AG04450 (cell line): Measurements from ENCODE around the gene FGGY. TPM values are rescaled to one million over a fixed set of nuclear protein-coding genes. Genes with fewer than 3 reads are reported as not detected.

Experiments used
- CTCF ChIA-PET: fragments of 300-600, 350-600 bp; formaldehyde crosslinking; extraction: SDS; loops from one replicate; lab custom pipeline; 2022; ENCODE audit warnings: antibody characterized with exemption, inconsistent platforms; lab: Charles Lee
- POLR2A ChIA-PET: fragments of 350-600 bp; formaldehyde crosslinking; extraction: SDS; loops from one replicate; lab custom pipeline; 2021; ENCODE audit warnings: antibody characterized with exemption, inconsistent platforms; lab: Yijun Ruan, JAX
- DNase-seq: peaks from one replicate; pipeline ENCODE4 v3.0.0-alpha.2; 2011; ENCODE audit warnings: low read depth, low spot score
- H3K27ac ChIP-seq: one replicate; pipeline ENCODE4 v1.5.1; 2012; ENCODE audit warnings: low read depth, low read length, control low read depth
- H3K27me3 ChIP-seq: one replicate; pipeline ENCODE4 v1.6.0; 2012; ENCODE audit warnings: low read length; ENCODE audit not compliant: control insufficient read depth, insufficient read depth
- H3K4me3 ChIP-seq: 2 replicates; pipeline ENCODE4 v1.5.1; 2011; ENCODE audit warnings: mild to moderate bottlenecking, low read depth, low read length, control low read depth
- H3K9me3 ChIP-seq: 2 replicates; pipeline ENCODE4 v1.5.1; 2012; ENCODE audit warnings: low read length; ENCODE audit not compliant: control insufficient read depth, insufficient read depth
- CTCF ChIP-seq: IDR thresholded peaks from 2 replicates; pipeline ENCODE4 v1.5.1; 2011; ENCODE audit warnings: low read depth, low read length, control low read depth, inconsistent platforms
- polyA plus RNA-seq: library from polyadenylated mRNA; depleted of rRNA; stranded (reverse); fragments of >200 nt; gene quantifications from 2 replicates; pipeline ENCODE4 v1.2.3, GENCODE V29; 2011

The FGGY gene
- polyA plus RNA-seq, 1 experiment: 11.8 TPM

DNA sequence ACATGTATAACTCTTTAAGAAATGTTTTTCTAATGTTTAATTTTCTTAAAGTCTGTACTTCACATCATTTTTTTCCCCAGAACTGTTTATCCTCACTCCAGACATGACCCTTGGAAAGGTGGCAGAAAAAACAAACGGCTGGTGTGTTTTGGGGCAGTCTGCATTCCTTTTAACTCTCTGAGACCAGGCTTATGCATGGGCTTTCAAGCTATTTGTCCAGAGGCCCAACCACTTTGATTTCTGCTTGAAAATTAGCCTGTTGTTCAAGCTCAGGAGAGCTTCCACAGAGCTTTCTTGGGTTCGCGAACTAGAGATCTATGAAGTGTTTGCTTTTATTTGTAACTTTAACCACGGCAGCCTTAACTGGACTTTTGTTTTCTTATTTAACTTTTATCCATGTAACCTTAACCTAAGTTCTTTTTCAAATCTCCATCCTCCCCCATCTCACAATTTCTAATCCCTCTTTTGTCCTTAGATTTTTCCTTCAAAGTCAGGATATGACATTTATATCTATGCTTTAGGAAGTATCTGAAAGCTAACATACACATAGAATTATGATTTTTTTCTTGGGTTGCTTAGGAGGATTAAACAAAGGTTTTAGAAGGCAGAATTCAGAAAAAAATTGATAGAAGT, 111.8 kb downstream of the FGGY start:
- H3K4me3 ChIP-seq: no peak overlapping the region
- H3K27me3 ChIP-seq: no peaks in the 10 kb centered on the region
- no peak for DNase-seq
- TF ChIP-seq CTCF: no peak
- POLR2A ChIA-PET: no interaction called here
- no peak overlapping the region for H3K27ac ChIP-seq
- CTCF ChIA-PET: interaction anchor here (1.3 kb wide), 1 partner anchor 290 kb away, joined by 3 read pairs; no protein-coding TSS in a partner anchor
- peaks cover 3% of the 10 kb centered on the region; the same call in 1 of the 2 replicates for H3K9me3 ChIP-seq

DNA sequence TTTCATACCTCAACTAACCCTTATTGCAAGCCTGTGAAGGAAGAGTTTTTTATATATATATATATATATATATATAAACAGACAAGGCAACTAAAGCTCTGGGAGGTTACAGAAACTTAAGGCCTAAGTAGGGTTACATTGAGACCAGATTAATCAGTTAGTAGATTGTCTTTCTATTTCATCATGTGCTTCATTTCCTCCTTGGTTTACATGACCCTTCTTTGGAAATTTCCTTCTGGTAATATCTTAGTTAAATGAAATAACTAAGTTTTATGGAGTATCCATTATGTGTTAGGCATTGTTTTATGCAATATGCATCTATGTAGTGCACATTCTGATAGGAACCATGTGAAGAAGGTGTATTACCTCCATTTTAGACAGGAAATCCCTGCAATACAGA, 112.7 kb downstream of the FGGY start:
- Histone ChIP-seq H3K27me3 (no peaks in the 10 kb centered on the region), H3K9me3 (peaks cover 3% of the 10 kb centered on the region; the same call in 1 of the 2 replicates), H3K4me3 (no peak overlapping the region), H3K27ac (no peak overlapping the region)
- TF ChIP-seq CTCF: no peak
- no peak for DNase-seq
- POLR2A ChIA-PET: no interaction called here
- CTCF ChIA-PET: no interaction called here

DNA sequence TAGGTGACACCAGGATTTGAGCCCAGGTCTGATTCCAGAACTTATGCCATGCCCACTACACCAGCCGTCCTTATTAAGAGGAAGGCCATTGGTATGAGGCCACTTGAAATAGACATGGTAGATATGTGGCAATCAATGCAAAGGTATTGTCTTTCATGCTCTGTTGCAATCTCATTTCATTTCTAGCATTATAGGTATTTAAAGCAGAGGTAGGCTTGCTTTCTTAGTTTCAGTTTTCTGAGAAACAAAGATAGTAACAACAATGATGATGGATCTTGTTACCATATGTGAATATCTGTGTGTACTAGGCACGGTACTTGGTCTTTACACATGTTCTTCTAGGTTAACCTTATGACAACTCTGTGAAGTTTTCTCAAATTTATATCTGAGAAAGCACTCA, 113.1 kb downstream of the FGGY start:
- Histone ChIP-seq H3K27ac (no peak overlapping the region), H3K27me3 (no peaks in the 10 kb centered on the region), H3K9me3 (peaks cover 3% of the 10 kb centered on the region; the same call in 1 of the 2 replicates), H3K4me3 (no peak overlapping the region)
- no peak for DNase-seq
- TF ChIP-seq CTCF: no peak
- ChIA-PET POLR2A (no interaction called here), CTCF (no interaction called here)

GRCh38 chr1:59410457-59410856, 113.6 kb downstream of the FGGY start:
- POLR2A ChIA-PET: no interaction called here
- Histone ChIP-seq H3K27ac (no peak overlapping the region), H3K9me3 (peaks cover 3% of the 10 kb centered on the region; the same call in 1 of the 2 replicates), H3K4me3 (no peak overlapping the region), H3K27me3 (no peaks in the 10 kb centered on the region)
- CTCF ChIA-PET: no interaction called here
- TF ChIP-seq CTCF: no peak
- DNase-seq: no peak

GRCh38 chr1:59411147-59411546, 114.3 kb downstream of the FGGY start:
- H3K9me3 ChIP-seq: no peaks in the 10 kb centered on the region; the same call in 1 of the 2 replicates
- DNase-seq: no peak
- CTCF ChIA-PET: no interaction called here

More at GRCh38 chr1:59411147-59411546, 114.3 kb downstream of the FGGY start:
- no peak overlapping the region for H3K4me3 ChIP-seq
- POLR2A ChIA-PET: no interaction called here
- TF ChIP-seq CTCF: no peak
- H3K27me3 ChIP-seq: no peaks in the 10 kb centered on the region
- H3K27ac ChIP-seq: no peak overlapping the region
